GM18498 (cell line): Measurements from ENCODE around the gene CCDC86.

Experiments used
- ATAC-seq: cut with Tn5 transposase; IDR thresholded peaks from one replicate; pipeline ENCODE4 v1.9.1; 2021; ENCODE audit warnings: mild to moderate bottlenecking, moderate library complexity; ENCODE audit not compliant: unreplicated experiment

CCDC86 gene

DNA sequence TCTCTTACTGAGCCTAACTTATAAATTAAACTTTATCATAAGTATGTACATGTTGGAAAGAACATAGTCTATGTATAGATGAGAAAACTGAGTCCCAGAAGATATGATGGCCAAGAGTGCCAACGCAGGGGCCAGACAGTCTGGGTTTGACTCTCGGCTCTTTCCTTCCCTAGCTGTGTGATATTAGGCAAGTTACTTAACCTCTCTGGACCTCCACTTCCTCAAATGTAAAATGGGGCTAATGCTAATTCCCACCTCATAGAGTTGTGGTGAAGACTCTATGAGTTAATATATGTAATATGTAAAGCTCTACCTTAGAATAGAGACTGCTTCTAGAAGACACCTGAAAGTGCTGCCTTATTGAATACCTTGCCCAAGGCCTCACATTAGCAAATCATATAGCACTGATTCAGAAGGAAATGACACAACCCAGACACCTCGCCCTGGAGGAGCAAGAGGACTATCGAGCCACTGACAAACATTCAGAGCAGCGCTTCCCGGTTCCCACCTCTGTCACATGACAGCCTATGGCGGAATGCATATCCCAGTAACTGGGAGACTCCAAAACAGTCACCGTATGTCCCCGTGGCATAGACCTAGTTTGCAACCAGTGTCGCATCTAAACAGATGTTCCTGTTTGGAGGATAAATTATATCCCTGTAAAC, 11.3 kb upstream of the CCDC86 start:
- ATAC-seq = no peak

- ATAC-seq = peak; percentile 75
These were observed 10.8 kb upstream of the CCDC86 start for GRCh38 chr11:60831143-60831500.

DNA sequence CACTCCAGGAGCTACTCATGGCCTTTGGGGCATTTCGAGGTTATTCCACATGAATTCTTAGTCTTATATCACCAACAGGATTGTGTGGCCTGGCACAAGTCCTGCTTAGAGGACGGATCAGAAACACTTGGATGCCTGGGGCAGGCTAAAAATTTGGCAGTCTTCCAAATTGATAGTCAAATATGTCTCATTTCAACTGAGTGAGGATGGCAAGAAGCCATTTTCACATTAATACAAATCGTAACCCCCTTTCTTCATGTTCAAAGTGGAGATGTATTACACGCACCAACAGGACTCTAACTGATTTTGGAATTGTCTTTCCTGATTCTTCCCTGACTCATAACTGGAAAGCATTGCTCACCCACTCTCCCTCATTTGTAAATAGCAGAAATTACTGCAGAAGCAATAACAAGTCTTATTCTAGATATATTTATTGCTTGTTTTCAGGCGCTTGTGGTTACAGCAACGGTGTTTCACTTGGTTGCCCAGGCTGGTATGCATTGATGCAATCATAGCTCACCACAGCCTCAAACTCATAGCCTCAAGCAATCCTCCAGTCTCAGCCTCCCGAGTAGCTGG, 10.3 kb upstream of the CCDC86 start:
- no peak for ATAC-seq

GRCh38 chr11:60834742-60835533, 7.0 kb upstream of the CCDC86 start:
- ATAC-seq = no peak

DNA sequence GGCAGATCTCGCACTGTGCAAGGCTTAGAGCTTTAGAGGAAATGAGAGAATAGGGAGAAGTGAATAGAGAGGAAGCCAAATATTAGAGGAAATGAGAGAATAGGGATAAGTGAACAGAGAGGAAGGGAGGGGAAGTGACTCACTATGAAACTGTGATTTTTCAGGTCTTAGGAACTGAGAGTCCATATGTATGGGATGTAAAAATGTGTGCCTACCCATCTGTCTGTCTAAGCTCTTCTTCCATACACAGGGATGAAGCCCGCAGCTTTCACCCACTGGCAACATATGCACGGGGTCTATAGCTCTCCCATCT, 6.4 kb upstream of the CCDC86 start:
- ATAC-seq = no peak

GRCh38 chr11:60836866-60837515, 4.9 kb upstream of the CCDC86 start:
- ATAC-seq = no peak

DNA sequence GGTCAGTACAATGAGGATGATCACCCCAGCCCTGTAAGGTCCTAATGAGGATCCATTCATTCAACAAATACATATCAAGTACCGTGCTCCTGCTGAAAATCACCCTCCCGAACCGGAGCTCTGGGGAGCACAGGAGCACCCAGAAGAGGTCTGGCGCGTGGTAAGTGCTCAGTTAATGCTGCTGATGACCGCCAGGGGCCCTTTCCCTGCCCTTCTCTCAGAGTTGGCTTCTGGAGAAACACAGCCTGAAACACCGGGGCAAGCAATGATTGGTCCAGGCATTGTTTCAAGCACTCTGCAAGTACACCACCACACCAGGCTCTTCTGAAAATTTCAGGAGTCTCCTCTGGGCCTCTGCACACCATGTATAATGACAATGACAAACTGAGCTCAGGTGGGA, 3.8 kb upstream of the CCDC86 start:
- ATAC-seq = no peak

DNA sequence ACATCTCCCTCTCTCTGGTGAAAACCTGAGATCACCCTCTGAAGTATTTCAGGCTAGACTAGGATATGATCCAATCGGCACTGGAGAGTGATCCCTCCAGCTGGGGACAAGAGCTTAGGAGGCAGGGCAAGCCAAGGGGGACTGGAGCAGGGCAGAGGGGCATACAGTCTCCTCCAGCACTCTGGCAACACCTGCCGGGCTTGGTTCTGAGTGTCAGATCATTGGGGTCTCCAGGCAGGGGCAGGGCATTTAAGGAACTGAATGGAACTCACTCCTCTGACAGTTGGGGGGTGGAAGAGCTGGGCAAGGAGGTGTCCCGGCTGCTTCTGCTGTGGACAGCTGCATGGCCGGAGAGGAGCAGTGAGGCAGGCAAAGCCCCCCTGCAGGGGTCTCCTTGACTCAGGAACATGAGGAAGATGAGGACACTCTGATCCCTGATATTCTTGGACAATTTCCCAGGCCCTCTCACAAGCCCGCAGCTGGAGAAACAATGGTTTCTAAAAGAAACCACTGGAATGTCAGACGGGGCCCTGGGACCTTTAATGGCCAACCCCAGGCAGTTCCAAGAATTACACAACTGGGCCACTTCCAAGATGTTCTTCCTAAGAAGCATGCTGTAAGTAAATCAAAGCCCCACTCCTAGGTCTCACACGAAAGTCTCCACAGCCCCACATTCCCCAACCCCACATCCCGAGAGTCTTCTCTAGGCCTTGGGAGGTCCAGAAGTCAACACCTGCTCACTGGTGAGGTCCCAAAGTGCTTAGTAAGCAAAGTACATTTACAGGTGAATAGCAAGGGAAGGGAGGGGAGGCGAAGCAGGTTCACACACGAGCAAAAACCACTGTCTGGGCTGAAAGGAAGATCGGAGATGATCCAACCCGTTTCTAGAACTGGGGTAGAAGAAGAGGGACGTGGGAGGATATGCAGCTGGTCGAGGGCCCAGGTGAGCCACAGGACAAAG, 1.2 kb upstream of the CCDC86 start:
- ATAC-seq = no peak

- ATAC-seq = no peak
These were observed 1.0 kb downstream of the CCDC86 start for GRCh38 chr11:60842668-60843600.

DNA sequence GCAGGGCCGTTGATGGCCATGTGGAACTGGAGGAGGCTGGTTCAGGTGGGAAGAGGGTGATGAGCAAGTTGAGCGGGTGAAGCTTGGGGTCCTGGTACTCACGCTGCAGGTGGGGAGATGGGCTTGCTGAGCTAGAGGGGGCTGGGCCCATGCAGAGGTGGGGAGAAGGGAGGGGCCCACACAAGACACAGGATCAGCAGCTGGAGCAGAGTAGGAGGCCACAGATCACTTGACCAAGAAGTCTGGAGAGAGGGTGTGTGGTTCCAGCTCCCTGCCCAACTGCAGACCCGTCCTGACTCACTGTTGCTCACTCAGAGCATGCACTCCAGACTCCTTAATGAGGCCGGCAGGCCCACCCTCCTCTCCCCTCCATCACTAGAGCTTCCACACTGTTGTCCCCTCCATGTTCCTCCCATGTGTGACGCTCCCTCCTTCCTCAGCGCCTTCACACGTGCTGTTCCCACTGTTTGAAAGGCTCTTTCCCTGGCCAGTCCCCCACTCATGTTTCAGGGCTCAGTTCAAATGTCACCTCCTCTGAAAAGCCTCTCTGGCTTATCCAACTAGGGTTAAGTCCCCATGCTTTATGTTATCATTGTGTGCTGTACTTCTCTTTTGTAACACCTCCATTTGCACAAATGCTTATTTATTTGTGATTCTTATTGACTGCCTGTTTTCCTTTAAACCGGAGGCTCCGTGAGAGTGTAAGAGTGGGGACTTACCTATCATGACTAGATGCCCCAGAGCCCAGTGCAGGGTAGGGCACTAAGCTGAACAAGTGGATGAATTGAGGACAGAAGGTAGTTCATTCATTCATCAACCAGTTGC, 2.3 kb downstream of the CCDC86 start:
- ATAC-seq = no peak

DNA sequence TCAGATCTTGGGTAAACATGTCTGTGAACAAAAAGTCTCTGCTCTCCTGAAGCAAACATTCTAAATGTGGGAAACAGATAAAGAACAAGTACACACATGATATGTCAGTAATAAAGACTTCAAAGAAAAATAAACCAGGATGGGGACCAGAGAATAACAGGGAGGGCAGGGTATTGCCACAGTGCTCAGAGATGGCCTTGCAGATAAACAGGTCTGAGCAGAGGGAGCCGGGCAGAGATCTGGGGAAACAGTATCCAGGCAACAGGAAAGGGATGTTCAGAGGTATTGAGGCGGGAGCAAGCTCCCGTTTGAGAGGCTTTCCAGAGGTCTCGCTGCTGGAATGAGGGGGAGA, 2.9 kb downstream of the CCDC86 start:
- ATAC-seq = no peak

DNA sequence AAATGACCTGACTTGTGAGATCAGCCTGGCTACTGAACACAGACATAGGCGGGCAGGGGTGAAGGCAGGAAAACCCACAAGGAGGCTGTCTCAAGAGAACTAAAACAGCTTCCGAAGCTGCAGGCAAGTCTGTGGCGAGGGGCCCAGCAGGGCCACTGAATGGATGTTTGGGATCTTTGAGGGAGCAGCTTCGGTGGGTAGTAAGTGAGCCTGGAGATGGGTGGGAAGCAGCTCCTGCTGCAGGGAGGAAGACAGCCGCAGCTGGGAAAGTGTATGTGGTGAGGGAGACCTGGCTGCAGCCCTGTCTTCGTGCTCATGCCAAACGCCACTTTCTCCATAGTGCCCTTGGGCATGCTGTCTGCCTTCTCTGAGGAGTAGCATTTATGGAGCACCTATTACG, 3.4 kb downstream of the CCDC86 start:
- ATAC-seq = no peak

GRCh38 chr11:60847281-60847680, 5.4 kb downstream of the CCDC86 start:
- ATAC-seq = no peak

DNA sequence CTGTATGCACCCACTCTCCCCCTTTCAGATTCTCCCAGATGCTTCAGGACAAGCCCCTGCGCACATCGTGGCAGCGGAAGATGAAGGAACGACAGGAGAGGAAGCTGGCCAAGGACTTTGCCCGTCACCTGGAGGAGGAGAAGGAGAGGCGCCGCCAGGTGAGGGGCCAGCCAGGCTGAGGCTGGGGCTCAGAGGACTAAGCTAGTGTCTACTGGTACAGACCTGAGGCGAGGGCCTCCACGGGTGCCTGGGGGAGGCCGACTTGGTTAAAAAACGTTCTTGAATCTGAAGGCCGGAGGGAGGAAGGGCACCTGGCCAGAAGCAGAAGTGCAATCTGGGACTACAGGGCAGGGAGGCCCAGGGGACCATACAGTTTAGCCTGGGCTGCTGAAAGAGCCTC, 6.0 kb downstream of the CCDC86 start:
- no peak for ATAC-seq

GRCh38 chr11:60848714-60849151, 6.8 kb downstream of the CCDC86 start:
- ATAC-seq = no peak

- ATAC-seq = no peak
These were observed 8.0 kb downstream of the CCDC86 start for GRCh38 chr11:60849641-60850520.

DNA sequence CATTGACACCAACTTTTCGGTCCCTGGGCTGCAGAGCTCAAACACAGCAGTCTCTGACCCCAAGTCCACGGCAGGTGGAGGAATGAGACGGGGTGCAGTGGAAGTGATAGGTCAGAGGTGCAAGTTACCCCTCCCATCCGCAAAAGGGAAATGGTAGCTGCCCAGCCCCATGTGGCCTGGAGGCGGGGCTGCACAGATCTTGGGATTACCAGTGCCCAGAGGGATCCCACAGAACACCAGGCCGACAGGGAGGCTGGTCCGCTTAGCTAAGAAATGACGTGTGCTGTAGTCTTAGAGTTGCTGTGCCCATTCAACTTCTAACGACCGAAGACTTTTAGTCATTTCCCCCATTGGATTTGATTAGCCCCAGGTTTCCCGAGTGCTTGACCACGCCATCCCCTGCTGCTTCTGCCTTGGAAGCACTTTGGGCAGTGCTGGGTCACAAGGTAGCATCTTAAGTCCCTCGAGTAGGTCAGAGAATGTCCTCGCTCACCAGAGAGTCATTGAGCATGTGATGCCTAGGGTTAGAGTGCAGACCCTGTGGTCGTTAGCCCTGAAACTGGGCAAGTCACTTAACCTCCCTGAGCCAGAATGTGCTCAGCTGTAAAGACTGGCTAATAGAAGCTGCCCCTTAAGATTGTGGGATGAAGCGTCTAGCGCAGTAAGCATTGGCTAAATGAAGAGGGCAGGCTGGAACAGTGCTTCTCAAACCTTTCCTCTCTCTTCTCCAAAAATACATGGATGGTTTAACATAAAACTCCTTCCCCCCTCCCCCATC, 9.6 kb downstream of the CCDC86 start:
- ATAC-seq = no peak
